Duodenal mucosa (tissue), 2 donors: ENCODE results near the gene SUPT16H.
A peak's percentile ranks its signal among the peaks of the same experiment; 100 is the strongest.

Source experiments
- H3K27ac ChIP-seq: one replicate; pipeline ENCODE4 v1.7.0; 2013; ENCODE audit warnings: low read depth, low read length
- H3K27me3 ChIP-seq, 2 donors: one replicate each; pipeline ENCODE4 v1.7.0; 2013; ENCODE audit warnings: low read length in 2 of 2, control low read depth in 1 of 2; ENCODE audit not compliant: insufficient read depth in 2 of 2, control insufficient read depth in 1 of 2
- H3K36me3 ChIP-seq, 2 donors: one replicate each; pipeline ENCODE4 v1.7.0; 2013; ENCODE audit warnings: low read length in 2 of 2, control low read depth in 1 of 2; ENCODE audit not compliant: insufficient read depth in 2 of 2, control insufficient read depth in 1 of 2
- H3K4me1 ChIP-seq, 2 donors: one replicate each; pipeline ENCODE4 v1.7.0; 2013; ENCODE audit warnings: low read length in 2 of 2, control low read depth in 1 of 2; ENCODE audit not compliant: insufficient read depth in 2 of 2, control insufficient read depth in 1 of 2
- H3K4me3 ChIP-seq, 2 donors: one replicate each; pipeline ENCODE4 v1.7.0; 2013; ENCODE audit warnings: low read length in 2 of 2, low read depth in 1 of 2
- H3K9ac ChIP-seq, 2 donors: one replicate each; pipeline ENCODE4 v1.7.0; 2013; ENCODE audit warnings: low read length in 2 of 2, low read depth in 1 of 2
- H3K9me3 ChIP-seq, 2 donors: one replicate each; pipeline ENCODE4 v1.7.0; 2013; ENCODE audit warnings: low read length in 2 of 2, control low read depth in 1 of 2; ENCODE audit not compliant: control insufficient read depth in 1 of 2

SUPT16H gene

GRCh38 chr14:21369949-21370679 lies 13.7 kb downstream of the SUPT16H start:
- no peak overlapping the region for H3K4me3 ChIP-seq
- no peak overlapping the region for H3K27ac ChIP-seq
- no peak overlapping the region for H3K9ac ChIP-seq
- H3K4me1 ChIP-seq: no peaks in the 10 kb centered on the region
- H3K9me3 ChIP-seq: no peaks in the 10 kb centered on the region
- no peaks in the 10 kb centered on the region for H3K27me3 ChIP-seq
- peaks cover 26 to 68% of the 10 kb centered on the region in 2 donors for H3K36me3 ChIP-seq

- Histone ChIP-seq H3K9ac (no peak overlapping the region), H3K4me3 (no peak overlapping the region), H3K9me3 (no peaks in the 10 kb centered on the region), H3K36me3 (peaks cover 45 to 91% of the 10 kb centered on the region in 2 donors), H3K27ac (no peak overlapping the region), H3K27me3 (no peaks in the 10 kb centered on the region), H3K4me1 (no peaks in the 10 kb centered on the region)
Observed at GRCh38 chr14:21367582-21368144, 16.2 kb downstream of the SUPT16H start.

GRCh38 chr14:21356511-21356910 lies 27.3 kb downstream of the SUPT16H start:
- H3K4me1 ChIP-seq: no peaks in the 10 kb centered on the region
- H3K36me3 ChIP-seq: peaks cover 58 to 92% of the 10 kb centered on the region in 2 donors
- no peak overlapping the region for H3K9ac ChIP-seq
- H3K9me3 ChIP-seq: no peaks in the 10 kb centered on the region
- H3K27me3 ChIP-seq: no peaks in the 10 kb centered on the region
- H3K4me3 ChIP-seq: no peak overlapping the region
- H3K27ac ChIP-seq: no peak overlapping the region

GRCh38 chr14:21352587-21352986 lies 31.2 kb downstream of the SUPT16H start:
- H3K36me3 ChIP-seq: peaks cover 40 to 64% of the 10 kb centered on the region in 2 donors
- H3K27me3 ChIP-seq: no peaks in the 10 kb centered on the region
- no peaks in the 10 kb centered on the region for H3K9me3 ChIP-seq
- H3K4me3 ChIP-seq: no peak overlapping the region
- H3K9ac ChIP-seq: no peak overlapping the region
- no peaks in the 10 kb centered on the region for H3K4me1 ChIP-seq
- no peak overlapping the region for H3K27ac ChIP-seq

GRCh38 chr14:21350539-21350938 lies 33.3 kb downstream of the SUPT16H start:
- H3K4me3 ChIP-seq: no peak overlapping the region
- no peaks in the 10 kb centered on the region for H3K9me3 ChIP-seq
- no peaks in the 10 kb centered on the region for H3K27me3 ChIP-seq
- no peaks in the 10 kb centered on the region for H3K4me1 ChIP-seq
- H3K36me3 ChIP-seq: peaks cover 23 to 44% of the 10 kb centered on the region in 2 donors
- no peak overlapping the region for H3K27ac ChIP-seq
- no peak overlapping the region for H3K9ac ChIP-seq

- Histone ChIP-seq H3K9me3 (no peaks in the 10 kb centered on the region), H3K4me3 (no peak overlapping the region), H3K4me1 (no peaks in the 10 kb centered on the region), H3K27ac (no peak overlapping the region), H3K36me3 (peaks cover 10 to 16% of the 10 kb centered on the region in 2 donors), H3K9ac (no peak overlapping the region), H3K27me3 (no peaks in the 10 kb centered on the region)
Observed at GRCh38 chr14:21347201-21347600, 36.6 kb downstream of the SUPT16H start.

- no peak overlapping the region for H3K4me3 ChIP-seq
- peaks cover 5 to 11% of the 10 kb centered on the region in 2 donors for H3K36me3 ChIP-seq
- H3K27ac ChIP-seq: no peak overlapping the region
- H3K4me1 ChIP-seq: no peaks in the 10 kb centered on the region
- H3K27me3 ChIP-seq: no peaks in the 10 kb centered on the region
- H3K9ac ChIP-seq: no peak overlapping the region
- no peaks in the 10 kb centered on the region for H3K9me3 ChIP-seq
Observed at GRCh38 chr14:21346532-21347135, 37.2 kb downstream of the SUPT16H start.

- no peaks in the 10 kb centered on the region for H3K9me3 ChIP-seq
- H3K4me1 ChIP-seq: no peaks in the 10 kb centered on the region
- H3K27me3 ChIP-seq: no peaks in the 10 kb centered on the region
- no peak overlapping the region for H3K27ac ChIP-seq
- H3K9ac ChIP-seq: no peak overlapping the region
- H3K36me3 ChIP-seq: no peaks in the 10 kb centered on the region
- H3K4me3 ChIP-seq: peak overlapping the region in 1 of 2 donors; percentile 40
Observed at GRCh38 chr14:21343035-21343794, 40.6 kb downstream of the SUPT16H start.

GRCh38 chr14:21334202-21334906 lies 49.5 kb downstream of the SUPT16H start:
- Histone ChIP-seq H3K4me1 (no peaks in the 10 kb centered on the region), H3K36me3 (no peaks in the 10 kb centered on the region), H3K9ac (no peak overlapping the region), H3K27ac (no peak overlapping the region), H3K27me3 (no peaks in the 10 kb centered on the region), H3K9me3 (no peaks in the 10 kb centered on the region), H3K4me3 (no peak overlapping the region)
